H9 (cell line): ENCODE results near the gene GBA2. TPM values are rescaled to one million over a fixed set of nuclear protein-coding genes. Genes with fewer than 3 reads are reported as not detected.

Source experiments
- DNase-seq: peaks from one replicate; pipeline ENCODE4 v3.0.0-alpha.2; 2017
- H2AFZ ChIP-seq: one replicate; pipeline ENCODE4 v1.6.1; 2013; ENCODE audit warnings: mild to moderate bottlenecking, low read length, control low read depth, moderate library complexity
- H2AK5ac ChIP-seq: 2 replicates; pipeline ENCODE4 v1.6.1; 2013; ENCODE audit warnings: low read length, control low read depth, mixed read lengths; ENCODE audit not compliant: insufficient read length
- H2BK120ac ChIP-seq: one replicate; pipeline ENCODE4 v1.6.1; 2013; ENCODE audit warnings: low read depth, mild to moderate bottlenecking, low read length, control low read depth, inconsistent platforms; ENCODE audit not compliant: poor library complexity, severe bottlenecking
- H2BK12ac ChIP-seq: 2 replicates; pipeline ENCODE4 v1.6.1; 2013; ENCODE audit warnings: low read length, control low read depth, mixed read lengths, low read depth; ENCODE audit not compliant: insufficient read length
- H2BK15ac ChIP-seq: 2 replicates; pipeline ENCODE4 v1.6.1; 2013; ENCODE audit warnings: low read depth, low read length, control low read depth
- H2BK20ac ChIP-seq: one replicate; pipeline ENCODE4 v1.6.1; 2013; ENCODE audit warnings: low read depth, mild to moderate bottlenecking, low read length, control low read depth, inconsistent platforms; ENCODE audit not compliant: poor library complexity, severe bottlenecking
- H2BK5ac ChIP-seq: 2 replicates; pipeline ENCODE4 v1.6.1; 2013; ENCODE audit warnings: low read length, control low read depth, mixed read lengths; ENCODE audit not compliant: insufficient read length
- H3K14ac ChIP-seq: 2 replicates; pipeline ENCODE4 v1.6.1; 2013; ENCODE audit warnings: low read length, control low read depth; ENCODE audit not compliant: insufficient read depth
- H3K18ac ChIP-seq: 2 replicates; pipeline ENCODE4 v1.6.1; 2013; ENCODE audit warnings: low read depth, mild to moderate bottlenecking, mixed read lengths, low read length, control low read depth; ENCODE audit not compliant: insufficient read length
- H3K23ac ChIP-seq: 2 replicates; pipeline ENCODE4 v1.6.1; 2013; ENCODE audit warnings: low read length, control low read depth, mixed read lengths, low read depth; ENCODE audit not compliant: insufficient read length
- H3K23me2 ChIP-seq: 2 replicates; pipeline ENCODE4 v1.6.1; 2013; ENCODE audit warnings: low read depth, mild to moderate bottlenecking, mixed read lengths, low read length, control low read depth; ENCODE audit not compliant: insufficient read length, poor library complexity, severe bottlenecking
- H3K27ac ChIP-seq: 2 replicates; pipeline ENCODE4 v1.5.1; 2013; ENCODE audit warnings: low read length, control low read depth, mixed read lengths, low read depth; ENCODE audit not compliant: insufficient read length
- H3K27me3 ChIP-seq: 2 replicates; pipeline ENCODE4 v1.6.1; 2013; ENCODE audit warnings: low read length, control low read depth, inconsistent platforms; ENCODE audit not compliant: insufficient read depth
- H3K4ac ChIP-seq: 2 replicates; pipeline ENCODE4 v1.6.1; 2013; ENCODE audit warnings: low read depth, mild to moderate bottlenecking, control low read depth, inconsistent platforms, low read length, moderate library complexity
- H3K4me1 ChIP-seq: 2 replicates; pipeline ENCODE4 v1.6.1; 2013; ENCODE audit warnings: low read length, control low read depth, inconsistent platforms; ENCODE audit not compliant: insufficient read depth
- H3K4me2 ChIP-seq: 2 replicates; pipeline ENCODE4 v1.6.1; 2013; ENCODE audit warnings: low read length, control low read depth, mixed read lengths; ENCODE audit not compliant: insufficient read length, insufficient read depth
- H3K56ac ChIP-seq: 2 replicates; pipeline ENCODE4 v1.6.1; 2013; ENCODE audit warnings: low read depth, mild to moderate bottlenecking, mixed read lengths, low read length, control low read depth; ENCODE audit not compliant: insufficient read length
- H3K79me1 ChIP-seq: 2 replicates; pipeline ENCODE4 v1.6.1; 2013; ENCODE audit warnings: low read depth, mild to moderate bottlenecking, moderate library complexity, low read length, control low read depth, inconsistent platforms; ENCODE audit not compliant: insufficient read depth, poor library complexity, severe bottlenecking
- H3K79me2 ChIP-seq: 2 replicates; pipeline ENCODE4 v1.6.1; 2013; ENCODE audit warnings: low read length, control low read depth, inconsistent platforms; ENCODE audit not compliant: insufficient read depth
- H3K9ac ChIP-seq: 2 replicates; pipeline ENCODE4 v1.6.1; 2013; ENCODE audit warnings: low read length, control low read depth, mixed read lengths; ENCODE audit not compliant: insufficient read length; ENCODE audit errors: extremely low read depth
- H3K9me3 ChIP-seq: one replicate; pipeline ENCODE4 v1.6.1; 2013; ENCODE audit warnings: low read depth, low read length, inconsistent platforms; ENCODE audit not compliant: control insufficient read depth
- H3T11ph ChIP-seq: one replicate; pipeline ENCODE4 v1.6.1; 2013; ENCODE audit warnings: mild to moderate bottlenecking, low read length, control low read depth, inconsistent platforms
- H4K20me1 ChIP-seq: one replicate; pipeline ENCODE4 v1.6.1; 2013; ENCODE audit not compliant: control insufficient read depth, insufficient read length, insufficient read depth
- H4K5ac ChIP-seq: 2 replicates; pipeline ENCODE4 v1.6.1; 2013; ENCODE audit warnings: low read depth, mild to moderate bottlenecking, mixed read lengths, low read length, control low read depth; ENCODE audit not compliant: insufficient read length
- H4K8ac ChIP-seq: replicated peaks from 2 replicates; pipeline ENCODE4 v1.6.1; 2013; ENCODE audit warnings: low read length, control low read depth, mixed read lengths, low read depth; ENCODE audit not compliant: insufficient read length
- H4K91ac ChIP-seq: 2 replicates; pipeline ENCODE4 v1.6.1; 2013; ENCODE audit warnings: low read depth, mild to moderate bottlenecking, moderate library complexity, mixed read lengths, low read length, control low read depth; ENCODE audit not compliant: insufficient read length
- H3K27ac Mint-ChIP-seq, 3 experiments: 2 replicates in 2 of 3; 3 replicates in 1 of 3; pipeline ENCODE4 v1.8.0; 2020 to 2021; ENCODE audit warnings: mixed read lengths in 3 of 3, mild to moderate bottlenecking in 1 of 3, moderate library complexity in 1 of 3
- H3K27me3 Mint-ChIP-seq: 2 replicates; pipeline ENCODE4 v1.8.0; 2021; ENCODE audit warnings: low read depth, mild to moderate bottlenecking, moderate library complexity, mixed read lengths
- H3K36me3 Mint-ChIP-seq, 3 experiments: 2 replicates in 2 of 3; 3 replicates in 1 of 3; pipeline ENCODE4 v1.8.0; 2020 to 2021; ENCODE audit warnings: low read depth in 3 of 3, mixed read lengths in 3 of 3; ENCODE audit not compliant: insufficient read depth in 1 of 3
- H3K4me1 Mint-ChIP-seq, 2 experiments: 2 replicates each; pipeline ENCODE4 v1.8.0; 2020; ENCODE audit warnings: mixed read lengths in 2 of 2
- H3K4me3 Mint-ChIP-seq, 2 experiments: 2 replicates in 1 of 2; 3 replicates in 1 of 2; pipeline ENCODE4 v1.8.0; 2020 to 2021; ENCODE audit warnings: mild to moderate bottlenecking in 2 of 2, mixed read lengths in 2 of 2, moderate library complexity in 1 of 2
- H3K9me3 Mint-ChIP-seq, 2 experiments: 2 replicates in 1 of 2; 3 replicates in 1 of 2; pipeline ENCODE4 v1.8.0; 2020; ENCODE audit warnings: mild to moderate bottlenecking in 2 of 2, mixed read lengths in 2 of 2, moderate library complexity in 1 of 2
- CTCF ChIP-seq: fragments of 200-600 bp; sonication (generic); conservative IDR thresholded peaks from 3 replicates; pipeline ENCODE4 v1.8.0; 2021; ENCODE audit warnings: antibody characterized with exemption, mild to moderate bottlenecking
- whole genome bisulfite sequencing: extraction: QIAGEN DNeasy Blood & Tissue Kit; methylation state at CpG from one replicate; pipeline ENCODE4 v1.1.7; 2013; ENCODE audit warnings: missing lambda C conversion rate, low lambda C conversion rate, mixed read lengths; ENCODE audit not compliant: insufficient read length; ENCODE audit errors: extremely low coverage; 5-methylcytosine and 5-hydroxymethylcytosine counted together
- total RNA-seq: library from RNA; stranded (reverse); gene quantifications from 2 replicates; pipeline ENCODE4 v1.2.1, GENCODE V29; 2021

GBA2 gene
- total RNA-seq, 1 experiment from 2014 or later = 103 TPM

DNA sequence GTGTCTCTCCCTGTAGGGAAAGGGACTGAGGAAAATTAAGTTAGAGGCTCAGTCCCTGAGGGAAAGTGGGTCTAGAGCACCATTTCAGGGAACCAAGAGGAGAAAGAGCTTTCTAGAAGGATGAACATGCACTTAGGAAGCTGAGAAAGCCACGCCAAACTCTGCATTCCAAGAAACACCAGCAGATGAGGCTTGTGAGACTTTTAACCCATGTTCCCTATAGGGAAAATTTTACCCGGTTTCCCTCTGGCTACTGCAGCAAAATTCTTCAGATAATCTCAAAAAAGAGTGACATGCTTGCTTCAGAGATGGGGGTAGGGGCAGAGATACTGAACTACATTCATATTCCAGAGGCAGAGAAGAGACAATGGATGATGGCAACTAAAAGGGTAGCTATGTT lies 25.6 kb downstream of the GBA2 start:
- Histone ChIP-seq H3K4me2 (no peak overlapping the region), H3K9me3 (no peaks in the 10 kb centered on the region), H2AFZ (no peak overlapping the region), H3K79me2 (no peaks in the 10 kb centered on the region; the same call in none of the 2 replicates), H2AK5ac (no peak overlapping the region), H3K23ac (no peak overlapping the region), H3T11ph (no peak overlapping the region), H2BK15ac (no peak overlapping the region), H3K4me1 (peaks cover 11% of the 10 kb centered on the region; the same call in 1 of the 2 replicates), H2BK120ac (no peak overlapping the region), H3K18ac (no peak overlapping the region), H3K27ac (no peak overlapping the region), H3K79me1 (no peaks in the 10 kb centered on the region), H3K23me2 (no peaks in the 10 kb centered on the region), H4K91ac (no peak overlapping the region), H2BK12ac (no peak overlapping the region), H4K8ac (no peak overlapping the region), H2BK20ac (no peak overlapping the region), H3K14ac (no peak overlapping the region), H3K56ac (no peak overlapping the region), H4K5ac (no peak overlapping the region), H2BK5ac (no peak overlapping the region), H4K20me1 (no peaks in the 10 kb centered on the region), H3K27me3 (no peaks in the 10 kb centered on the region), H3K9ac (no peak overlapping the region), H3K4ac (no peak overlapping the region)
- no CpG with 5 or more reads among the region's 2 CpGs for WGBS
- Mint-ChIP-seq H3K27me3 (no peaks in the 10 kb centered on the region), H3K27ac (no peak overlapping the region), H3K4me3 (no peak overlapping the region), H3K9me3 (no peaks in the 10 kb centered on the region), H3K4me1 (no peaks in the 10 kb centered on the region; a peak in 2 of 4 replicates), H3K36me3 (peaks cover 31 to 72% (median 57%) of the 10 kb centered on the region in 3 experiments; a peak in 6 of 7 replicates)
- DNase-seq = no peak
- no peak for TF ChIP-seq CTCF
